Smooth muscle cell (in vitro differentiated cells): ENCODE results near the gene HSPBP1. TPM values are rescaled to one million over a fixed set of nuclear protein-coding genes. Genes with fewer than 3 reads are reported as not detected.

Experiments used
- DNase-seq: peaks from one replicate; lab custom pipeline; 2025; ENCODE audit not compliant: unreplicated experiment; lab: John Stamatoyannopoulos, UW
- H2AFZ ChIP-seq: fragments of 200-600 bp; sonication (generic); 2 replicates; pipeline ENCODE4 v1.6.0; 2016; ENCODE audit warnings: antibody characterized with exemption, low read depth, mild to moderate bottlenecking
- H3F3A ChIP-seq: fragments of 200-600 bp; sonication (generic); 2 replicates; pipeline ENCODE4 v1.6.0; 2017; ENCODE audit warnings: antibody characterized with exemption, low read depth
- H3K27ac ChIP-seq: fragments of 200-600 bp; sonication (generic); 2 replicates; pipeline ENCODE4 v1.5.1; 2016; ENCODE audit warnings: low read depth, mild to moderate bottlenecking
- H3K27me3 ChIP-seq: fragments of 200-600 bp; sonication (generic); 2 replicates; pipeline ENCODE4 v1.6.1; 2016; ENCODE audit warnings: low read depth, mild to moderate bottlenecking
- H3K36me3 ChIP-seq: fragments of 200-600 bp; sonication (generic); 2 replicates; pipeline ENCODE4 v1.5.1; 2016; ENCODE audit warnings: low read depth
- H3K4me1 ChIP-seq: fragments of 200-600 bp; sonication (generic); 2 replicates; pipeline ENCODE4 v1.5.1; 2016; ENCODE audit warnings: low read depth
- H3K4me2 ChIP-seq: fragments of 200-600 bp; sonication (generic); 2 replicates; pipeline ENCODE4 v1.6.0; 2016; ENCODE audit warnings: mild to moderate bottlenecking
- H3K4me3 ChIP-seq: fragments of 200-600 bp; sonication (generic); 2 replicates; pipeline ENCODE4 v1.5.1; 2016; ENCODE audit warnings: mild to moderate bottlenecking
- H3K79me2 ChIP-seq: fragments of 200-600 bp; sonication (generic); 2 replicates; pipeline ENCODE4 v1.6.0; 2016; ENCODE audit warnings: low read depth, mild to moderate bottlenecking
- H3K9ac ChIP-seq: fragments of 200-600 bp; sonication (generic); 2 replicates; pipeline ENCODE4 v1.6.0; 2016; ENCODE audit warnings: low read depth
- H3K9me3 ChIP-seq: fragments of 200-600 bp; sonication (generic); replicated peaks from 2 replicates; pipeline ENCODE4 v1.5.1; 2016; ENCODE audit warnings: low read depth
- H4K20me1 ChIP-seq: fragments of 200-600 bp; sonication (generic); 2 replicates; pipeline ENCODE4 v1.6.0; 2016; ENCODE audit warnings: low read depth
- CTCF ChIP-seq: fragments of 200-600 bp; sonication (generic); IDR thresholded peaks from 2 replicates; pipeline ENCODE4 v1.5.1; 2017; ENCODE audit warnings: borderline replicate concordance, mild to moderate bottlenecking, antibody characterized with exemption; ENCODE audit not compliant: insufficient read depth, poor library complexity, severe bottlenecking
- WGBS: methylation state at CpG from one replicate; pipeline ENCODE4 v1.1.7; 2016; ENCODE audit warnings: low lambda C conversion rate; 5-methylcytosine and 5-hydroxymethylcytosine counted together
- polyA plus RNA-seq: library from polyadenylated mRNA; unstranded; fragments of >200 nt; fragmentation: Nextera tagmentation; extraction: Ambion mirVana; gene quantifications from 2 replicates; pipeline ENCODE4 v1.2.1, GENCODE V29; 2016
- total RNA-seq: library from RNA; depleted of rRNA; stranded (reverse); fragments of >200 nt; gene quantifications from 2 replicates; pipeline ENCODE4 v1.2.3, GENCODE V29; 2014

HSPBP1 gene
- total and polyA plus RNA-seq, 2 experiments from 2014 or later: 21.5 to 80.0 TPM

GRCh38 chr19:55246462-55247451 is 33.2 kb downstream of the HSPBP1 start:
- 95% methylated on average over 35 of the region's 40 CpGs for WGBS
- TF ChIP-seq CTCF: no peak
- no peak overlapping the region for H3K9ac ChIP-seq
- DNase-seq: no peak
- H3K9me3 ChIP-seq: no peaks in the 10 kb centered on the region
- no peak overlapping the region for H3K4me3 ChIP-seq
- H3K36me3 ChIP-seq: no peaks in the 10 kb centered on the region
- H3K4me1 ChIP-seq: no peaks in the 10 kb centered on the region
- H3F3A ChIP-seq: no peaks in the 10 kb centered on the region
- H2AFZ ChIP-seq: no peak overlapping the region
- no peaks in the 10 kb centered on the region for H3K27me3 ChIP-seq
- no peak overlapping the region for H3K4me2 ChIP-seq
- H4K20me1 ChIP-seq: peaks cover 81% of the 10 kb centered on the region
- H3K27ac ChIP-seq: no peak overlapping the region
- H3K79me2 ChIP-seq: peaks cover 51% of the 10 kb centered on the region

- Histone ChIP-seq H3K4me3 (no peak overlapping the region), H3K27ac (no peak overlapping the region), H3K4me1 (no peaks in the 10 kb centered on the region), H3K9ac (no peak overlapping the region), H3F3A (no peaks in the 10 kb centered on the region), H2AFZ (no peak overlapping the region), H3K27me3 (no peaks in the 10 kb centered on the region), H3K9me3 (no peaks in the 10 kb centered on the region), H4K20me1 (peaks cover 67% of the 10 kb centered on the region), H3K4me2 (no peak overlapping the region), H3K79me2 (peaks cover 37% of the 10 kb centered on the region), H3K36me3 (no peaks in the 10 kb centered on the region)
- no peak for DNase-seq
- no peak for TF ChIP-seq CTCF
- 95% methylated on average over 16 of the region's 23 CpGs for WGBS
These were observed 34.5 kb downstream of the HSPBP1 start for GRCh38 chr19:55245236-55245904.

- Histone ChIP-seq H3K4me1 (no peaks in the 10 kb centered on the region), H3K9me3 (no peaks in the 10 kb centered on the region), H2AFZ (no peak overlapping the region), H3K27me3 (no peaks in the 10 kb centered on the region), H3F3A (no peaks in the 10 kb centered on the region), H3K4me3 (no peak overlapping the region), H3K4me2 (no peak overlapping the region), H4K20me1 (peaks cover 55% of the 10 kb centered on the region), H3K27ac (no peak overlapping the region), H3K9ac (no peak overlapping the region), H3K79me2 (peaks cover 25% of the 10 kb centered on the region), H3K36me3 (no peaks in the 10 kb centered on the region)
- TF ChIP-seq CTCF: no peak
- 99% methylated on average over 12 of the region's 12 CpGs for WGBS
- no peak for DNase-seq
These were observed 35.8 kb downstream of the HSPBP1 start for GRCh38 chr19:55244004-55244680.
